Measurements from ENCODE around the gene GON4L. TPM values are rescaled to one million over a fixed set of nuclear protein-coding genes. Genes with fewer than 3 reads are reported as not detected.
"Not testable (repeated sequence)": the region's sequence is repeated elsewhere in the genome, so short reads cannot be mapped to it uniquely, and the experiment has no call there.

GON4L gene
- total RNA-seq, 1 experiment from 2014 or later, result 54.4 TPM

DNA sequence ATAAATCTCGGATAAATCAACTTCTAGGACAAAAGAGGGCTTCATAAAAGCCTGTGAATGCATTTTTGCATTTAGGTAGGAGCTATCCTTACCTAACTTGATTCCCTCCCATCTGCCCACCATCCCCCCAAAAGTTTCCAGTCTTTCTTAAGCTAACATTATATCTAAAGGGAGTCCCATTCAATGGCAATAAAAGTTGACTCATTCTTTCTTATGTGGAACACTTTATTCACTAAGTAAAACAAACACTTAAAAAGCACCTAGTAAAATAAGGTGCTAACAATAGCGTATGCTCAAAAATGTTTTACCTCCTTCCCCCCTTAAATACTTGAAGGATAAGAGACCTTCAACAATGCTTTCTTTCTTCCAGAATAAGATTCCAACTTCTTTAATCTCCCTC lies 83.8 kb downstream of the GON4L start:
- DNase-seq (ENCODE audit: low spot score) (no peak), ATAC-seq (no peak)
- Mint-ChIP-seq H3K9me3 (no peaks in the 10 kb centered on the region), H3K27ac (no peak overlapping the region), H3K27me3 (ENCODE audit: low read depth) (no peaks in the 10 kb centered on the region), H3K36me3 (peaks cover 76% of the 10 kb centered on the region), H3K4me1 (no peaks in the 10 kb centered on the region), H3K4me3 (no peak overlapping the region)
- TF ChIP-seq, protein P1, sequence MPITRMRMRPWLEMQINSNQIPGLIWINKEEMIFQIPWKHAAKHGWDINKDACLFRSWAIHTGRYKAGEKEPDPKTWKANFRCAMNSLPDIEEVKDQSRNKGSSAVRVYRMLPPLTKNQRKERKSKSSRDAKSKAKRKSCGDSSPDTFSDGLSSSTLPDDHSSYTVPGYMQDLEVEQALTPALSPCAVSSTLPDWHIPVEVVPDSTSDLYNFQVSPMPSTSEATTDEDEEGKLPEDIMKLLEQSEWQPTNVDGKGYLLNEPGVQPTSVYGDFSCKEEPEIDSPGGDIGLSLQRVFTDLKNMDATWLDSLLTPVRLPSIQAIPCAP (CRISPR knock-in tag; IDR thresholded peaks at IDR 0.05), result no peak
- TF ChIP-seq ETV6 (CRISPR knock-in tag; IDR thresholded peaks at IDR 0.05) (no peak), ZBTB21 (CRISPR knock-in tag; IDR thresholded peaks at IDR 0.05; ENCODE audit: borderline replicate concordance) (no peak), GTF2I (CRISPR knock-in tag; conservative IDR thresholded peaks at IDR 0.05) (no peak), NR1H2 (CRISPR knock-in tag; IDR thresholded peaks at IDR 0.05) (no peak), RORB (CRISPR knock-in tag; IDR thresholded peaks at IDR 0.05) (no peak)
- TF ChIP-seq, protein P2, sequence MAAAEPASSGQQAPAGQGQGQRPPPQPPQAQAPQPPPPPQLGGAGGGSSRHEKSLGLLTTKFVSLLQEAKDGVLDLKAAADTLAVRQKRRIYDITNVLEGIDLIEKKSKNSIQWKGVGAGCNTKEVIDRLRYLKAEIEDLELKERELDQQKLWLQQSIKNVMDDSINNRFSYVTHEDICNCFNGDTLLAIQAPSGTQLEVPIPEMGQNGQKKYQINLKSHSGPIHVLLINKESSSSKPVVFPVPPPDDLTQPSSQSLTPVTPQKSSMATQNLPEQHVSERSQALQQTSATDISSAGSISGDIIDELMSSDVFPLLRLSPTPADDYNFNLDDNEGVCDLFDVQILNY (CRISPR knock-in tag; IDR thresholded peaks at IDR 0.05), result no peak
- TF ChIP-seq, protein P3, sequence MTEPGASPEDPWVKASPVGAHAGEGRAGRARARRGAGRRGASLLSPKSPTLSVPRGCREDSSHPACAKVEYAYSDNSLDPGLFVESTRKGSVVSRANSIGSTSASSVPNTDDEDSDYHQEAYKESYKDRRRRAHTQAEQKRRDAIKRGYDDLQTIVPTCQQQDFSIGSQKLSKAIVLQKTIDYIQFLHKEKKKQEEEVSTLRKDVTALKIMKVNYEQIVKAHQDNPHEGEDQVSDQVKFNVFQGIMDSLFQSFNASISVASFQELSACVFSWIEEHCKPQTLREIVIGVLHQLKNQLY (CRISPR knock-in tag; IDR thresholded peaks at IDR 0.05), result no peak
- TF ChIP-seq, protein P4, sequence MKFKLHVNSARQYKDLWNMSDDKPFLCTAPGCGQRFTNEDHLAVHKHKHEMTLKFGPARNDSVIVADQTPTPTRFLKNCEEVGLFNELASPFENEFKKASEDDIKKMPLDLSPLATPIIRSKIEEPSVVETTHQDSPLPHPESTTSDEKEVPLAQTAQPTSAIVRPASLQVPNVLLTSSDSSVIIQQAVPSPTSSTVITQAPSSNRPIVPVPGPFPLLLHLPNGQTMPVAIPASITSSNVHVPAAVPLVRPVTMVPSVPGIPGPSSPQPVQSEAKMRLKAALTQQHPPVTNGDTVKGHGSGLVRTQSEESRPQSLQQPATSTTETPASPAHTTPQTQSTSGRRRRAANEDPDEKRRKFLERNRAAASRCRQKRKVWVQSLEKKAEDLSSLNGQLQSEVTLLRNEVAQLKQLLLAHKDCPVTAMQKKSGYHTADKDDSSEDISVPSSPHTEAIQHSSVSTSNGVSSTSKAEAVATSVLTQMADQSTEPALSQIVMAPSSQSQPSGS (CRISPR knock-in tag; IDR thresholded peaks at IDR 0.05; ENCODE audit: borderline replicate concordance, low read depth), result no peak
- TF ChIP-seq, protein P5, sequence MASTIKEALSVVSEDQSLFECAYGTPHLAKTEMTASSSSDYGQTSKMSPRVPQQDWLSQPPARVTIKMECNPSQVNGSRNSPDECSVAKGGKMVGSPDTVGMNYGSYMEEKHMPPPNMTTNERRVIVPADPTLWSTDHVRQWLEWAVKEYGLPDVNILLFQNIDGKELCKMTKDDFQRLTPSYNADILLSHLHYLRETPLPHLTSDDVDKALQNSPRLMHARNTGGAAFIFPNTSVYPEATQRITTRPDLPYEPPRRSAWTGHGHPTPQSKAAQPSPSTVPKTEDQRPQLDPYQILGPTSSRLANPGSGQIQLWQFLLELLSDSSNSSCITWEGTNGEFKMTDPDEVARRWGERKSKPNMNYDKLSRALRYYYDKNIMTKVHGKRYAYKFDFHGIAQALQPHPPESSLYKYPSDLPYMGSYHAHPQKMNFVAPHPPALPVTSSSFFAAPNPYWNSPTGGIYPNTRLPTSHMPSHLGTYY (CRISPR knock-in tag; IDR thresholded peaks at IDR 0.05), result no peak
- CTCF ChIA-PET, result no interaction called here
- POLR2A ChIA-PET, result no interaction called here

DNA sequence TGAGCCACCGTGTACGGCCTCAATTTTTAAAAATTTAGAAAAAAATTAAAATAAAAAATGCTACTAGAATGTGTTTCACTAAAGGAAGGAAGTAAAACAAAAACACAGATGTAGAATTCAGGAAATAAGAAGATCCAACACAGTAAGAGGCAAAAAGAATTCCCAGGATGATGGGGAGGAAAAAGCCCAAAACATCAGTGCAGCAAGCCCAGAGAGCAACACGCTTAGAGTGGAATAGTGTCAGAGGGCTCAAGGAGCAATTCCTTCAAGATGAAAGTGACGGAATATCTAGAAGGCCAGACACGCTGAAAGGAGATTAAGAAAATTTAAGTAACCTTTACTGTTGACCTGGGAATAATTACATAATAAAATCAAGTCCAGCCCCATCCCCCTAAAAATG lies 87.8 kb downstream of the GON4L start:
- H3K4me3 Mint-ChIP-seq, result no peak overlapping the region

DNA sequence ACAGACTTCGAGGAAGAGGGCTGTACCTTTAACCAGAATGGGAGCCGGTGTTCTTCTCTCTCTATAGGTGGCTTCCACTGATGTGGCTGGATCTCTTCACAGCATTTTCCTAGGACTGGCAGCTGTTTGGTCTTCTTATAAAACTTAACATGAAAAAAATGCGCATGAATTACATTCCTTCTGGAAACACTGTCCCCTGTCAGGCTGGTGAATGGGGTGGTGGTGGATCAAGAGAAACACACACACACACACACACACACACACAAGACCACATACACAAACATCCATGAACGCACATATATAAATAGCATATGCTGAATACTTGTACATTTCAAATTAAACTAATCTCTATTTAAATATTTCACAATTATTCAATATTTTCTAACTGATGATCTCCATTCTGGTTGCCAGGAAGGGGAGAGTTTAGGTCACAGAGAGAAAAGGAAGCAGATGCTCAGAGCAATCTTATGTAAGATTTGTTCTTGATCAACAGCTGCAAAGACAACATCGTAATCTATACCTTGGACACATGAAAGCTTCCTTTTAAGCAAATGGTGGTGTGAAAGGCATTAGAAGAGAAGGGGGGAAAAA lies 89.5 kb downstream of the GON4L start:
- H3K27me3 Mint-ChIP-seq (ENCODE audit: low read depth); ATAC-seq; CTCF ChIA-PET; DNase-seq (ENCODE audit: low spot score); H3K4me3 Mint-ChIP-seq; POLR2A ChIA-PET; H3K4me1 Mint-ChIP-seq; H3K9me3 Mint-ChIP-seq; H3K27ac Mint-ChIP-seq: not testable (repeated sequence)
- H3K36me3 Mint-ChIP-seq, result peaks cover 67% of the 10 kb centered on the region

More for the DNA sequence above, 87.8 kb downstream of the GON4L start:
- POLR2A ChIA-PET, result no interaction called here
- CTCF ChIA-PET, result no interaction called here
- Mint-ChIP-seq H3K4me1 (no peaks in the 10 kb centered on the region), H3K9me3 (no peaks in the 10 kb centered on the region), H3K36me3 (peaks cover 69% of the 10 kb centered on the region), H3K27me3 (ENCODE audit: low read depth) (no peaks in the 10 kb centered on the region), H3K27ac (peak overlapping the region; percentile 26; the same call in 1 of the 2 replicates)
- no peak for DNase-seq (ENCODE audit: low spot score)
- TF ChIP-seq, protein P6, sequence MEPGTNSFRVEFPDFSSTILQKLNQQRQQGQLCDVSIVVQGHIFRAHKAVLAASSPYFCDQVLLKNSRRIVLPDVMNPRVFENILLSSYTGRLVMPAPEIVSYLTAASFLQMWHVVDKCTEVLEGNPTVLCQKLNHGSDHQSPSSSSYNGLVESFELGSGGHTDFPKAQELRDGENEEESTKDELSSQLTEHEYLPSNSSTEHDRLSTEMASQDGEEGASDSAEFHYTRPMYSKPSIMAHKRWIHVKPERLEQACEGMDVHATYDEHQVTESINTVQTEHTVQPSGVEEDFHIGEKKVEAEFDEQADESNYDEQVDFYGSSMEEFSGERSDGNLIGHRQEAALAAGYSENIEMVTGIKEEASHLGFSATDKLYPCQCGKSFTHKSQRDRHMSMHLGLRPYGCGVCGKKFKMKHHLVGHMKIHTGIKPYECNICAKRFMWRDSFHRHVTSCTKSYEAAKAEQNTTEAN (CRISPR knock-in tag; IDR thresholded peaks at IDR 0.05), result no peak
- no peak for ATAC-seq

DNA sequence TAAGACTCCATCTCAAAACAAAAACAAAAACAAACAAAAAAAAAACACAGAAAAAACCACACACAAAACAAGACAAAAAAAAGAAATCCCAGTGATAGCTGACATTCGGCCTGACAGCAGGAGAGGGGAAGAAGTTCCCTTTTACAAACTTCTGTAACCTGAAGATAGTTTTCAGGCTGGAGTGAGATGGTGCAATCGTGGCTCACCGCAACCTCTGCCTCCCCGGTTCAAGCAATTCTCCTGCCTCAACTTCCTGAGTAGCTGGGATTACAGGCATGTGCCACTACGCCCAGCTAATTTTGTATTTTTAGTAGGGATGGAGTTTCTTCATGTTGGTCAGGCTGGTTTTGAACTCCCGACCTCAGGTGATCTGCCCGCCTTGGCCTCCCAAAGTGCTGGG lies 93.0 kb downstream of the GON4L start:
- H3K36me3 Mint-ChIP-seq, result peaks cover 66% of the 10 kb centered on the region
- H3K4me3 Mint-ChIP-seq; H3K27me3 Mint-ChIP-seq (ENCODE audit: low read depth); DNase-seq (ENCODE audit: low spot score); H3K9me3 Mint-ChIP-seq; ATAC-seq; CTCF ChIA-PET; H3K27ac Mint-ChIP-seq; H3K4me1 Mint-ChIP-seq: not testable (repeated sequence)
- POLR2A ChIA-PET, result interaction anchor here (0.7 kb wide), 1 partner anchor 487 kb away, joined by 4 read pairs; no protein-coding TSS in a partner anchor

DNA sequence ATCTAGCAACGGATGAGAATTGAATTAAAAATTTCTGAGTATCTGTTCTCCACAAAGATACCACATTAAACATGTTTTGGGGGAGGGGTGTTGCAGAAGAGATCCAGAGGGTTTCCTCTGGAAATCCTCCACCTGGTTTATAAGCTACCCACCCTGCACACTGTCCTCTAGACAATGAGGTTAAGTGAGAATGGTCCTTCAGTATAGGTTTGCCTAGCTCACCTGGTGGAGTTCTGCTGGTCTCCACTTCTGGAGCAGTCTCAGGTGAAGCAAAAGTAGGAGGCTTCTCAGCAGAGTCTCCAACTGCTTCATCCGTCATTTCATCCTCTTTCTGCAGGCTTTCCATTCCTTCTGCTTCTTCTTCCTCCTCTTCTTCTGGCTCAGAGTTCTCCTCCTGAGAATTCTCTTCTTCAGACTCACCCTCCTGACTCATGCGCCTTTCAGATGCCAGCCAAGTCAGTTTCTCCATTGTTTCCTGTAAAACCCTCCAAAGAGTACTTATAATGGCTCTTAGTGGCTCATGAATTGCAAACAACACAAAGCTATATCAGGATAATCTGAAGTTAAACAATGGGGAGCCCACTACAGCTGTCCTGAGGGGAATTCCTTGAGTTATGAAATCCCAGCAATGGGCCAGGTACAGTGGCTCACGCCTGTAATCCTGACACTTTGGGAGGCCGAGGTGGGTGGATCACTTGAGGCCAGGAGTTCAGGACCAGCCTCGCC lies 93.8 kb downstream of the GON4L start:
- peaks cover 61% of the 10 kb centered on the region for H3K36me3 Mint-ChIP-seq
- H3K27ac Mint-ChIP-seq; H3K9me3 Mint-ChIP-seq; H3K4me1 Mint-ChIP-seq; H3K4me3 Mint-ChIP-seq; DNase-seq (ENCODE audit: low spot score); CTCF ChIA-PET; ATAC-seq; H3K27me3 Mint-ChIP-seq (ENCODE audit: low read depth); POLR2A ChIA-PET: not testable (repeated sequence)
